Stimulated activated effector memory CD8-positive, alpha-beta T cell treated with anti-CD3 and anti-CD28 coated beads, Interleukin-12 subunit alpha, Interleukin-12 subunit beta, amount 100 ng/mL, for 72 hours (primary cell): ENCODE data around the gene SPTBN5.

Source experiments
- ATAC-seq: fragments of 150-1000 bp; cut with Tn5 transposase; 2 replicates; pipeline ENCODE4 v1.10.0; 2021
- DNase-seq, 2 donors: peaks; one replicate each; pipeline ENCODE4 v3.0.0; 2021 to 2022; ENCODE audit warnings: low spot score in 2 of 2
- H3K27ac Mint-ChIP-seq: one replicate; pipeline ENCODE4 v1.8.0; 2022; ENCODE audit warnings: mild to moderate bottlenecking, mixed read lengths
- H3K36me3 Mint-ChIP-seq: one replicate; pipeline ENCODE4 v1.8.0; 2022; ENCODE audit warnings: mild to moderate bottlenecking, mixed read lengths
- H3K4me1 Mint-ChIP-seq: one replicate; pipeline ENCODE4 v1.8.0; 2022; ENCODE audit warnings: mixed read lengths
- H3K4me3 Mint-ChIP-seq: one replicate; pipeline ENCODE4 v1.8.0; 2022; ENCODE audit warnings: mild to moderate bottlenecking, mixed read lengths
- H3K9me3 Mint-ChIP-seq: one replicate; pipeline ENCODE4 v1.8.0; 2022; ENCODE audit warnings: mixed read lengths

Gene SPTBN5

GRCh38 chr15:41858756-41859155 is 35.1 kb downstream of the SPTBN5 start:
- no peak overlapping the region for H3K27ac Mint-ChIP-seq

GRCh38 chr15:41857316-41857715 is 36.5 kb downstream of the SPTBN5 start:
- Mint-ChIP-seq H3K27ac (no peak overlapping the region), H3K4me3 (no peak overlapping the region), H3K9me3 (no peaks in the 10 kb centered on the region), H3K36me3 (no peaks in the 10 kb centered on the region), H3K4me1 (no peaks in the 10 kb centered on the region)
- DNase-seq (no peak), ATAC-seq (no peak)

More at GRCh38 chr15:41858756-41859155, 35.1 kb downstream of the SPTBN5 start:
- Mint-ChIP-seq H3K4me3 (no peak overlapping the region), H3K4me1 (peaks cover 5% of the 10 kb centered on the region), H3K9me3 (no peaks in the 10 kb centered on the region), H3K36me3 (no peaks in the 10 kb centered on the region)
- ATAC-seq: no peak
- DNase-seq: no peak

GRCh38 chr15:41856716-41857115 is 37.1 kb downstream of the SPTBN5 start:
- Mint-ChIP-seq H3K36me3 (no peaks in the 10 kb centered on the region), H3K27ac (no peak overlapping the region), H3K4me1 (no peaks in the 10 kb centered on the region), H3K9me3 (no peaks in the 10 kb centered on the region), H3K4me3 (no peak overlapping the region)
- no peak for DNase-seq
- ATAC-seq: no peak

GRCh38 chr15:41856262-41856661 is 37.6 kb downstream of the SPTBN5 start:
- no peak for ATAC-seq

GRCh38 chr15:41855261-41855961 is 38.4 kb downstream of the SPTBN5 start:
- Mint-ChIP-seq H3K4me1 (peaks cover 5% of the 10 kb centered on the region), H3K9me3 (no peaks in the 10 kb centered on the region), H3K27ac (no peak overlapping the region), H3K36me3 (no peaks in the 10 kb centered on the region), H3K4me3 (no peak overlapping the region)
- ATAC-seq: no peak
- no peak for DNase-seq

More at GRCh38 chr15:41856262-41856661, 37.6 kb downstream of the SPTBN5 start:
- no peaks in the 10 kb centered on the region for H3K36me3 Mint-ChIP-seq
- no peak for DNase-seq
- H3K27ac Mint-ChIP-seq: no peak overlapping the region
- peaks cover under 1% of the 10 kb centered on the region for H3K4me1 Mint-ChIP-seq
- H3K4me3 Mint-ChIP-seq: no peak overlapping the region
- no peaks in the 10 kb centered on the region for H3K9me3 Mint-ChIP-seq

GRCh38 chr15:41854443-41854842 is 39.4 kb downstream of the SPTBN5 start:
- Mint-ChIP-seq H3K27ac (peak overlapping the region; percentile 29), H3K4me3 (no peak overlapping the region), H3K36me3 (no peaks in the 10 kb centered on the region), H3K9me3 (no peaks in the 10 kb centered on the region), H3K4me1 (peaks cover 5% of the 10 kb centered on the region)
- ATAC-seq: no peak
- no peak for DNase-seq

GRCh38 chr15:41853831-41854230 is 40.0 kb downstream of the SPTBN5 start:
- ATAC-seq: no peak
- Mint-ChIP-seq H3K9me3 (no peaks in the 10 kb centered on the region), H3K27ac (no peak overlapping the region), H3K4me1 (peaks cover 11% of the 10 kb centered on the region), H3K4me3 (no peak overlapping the region), H3K36me3 (no peaks in the 10 kb centered on the region)
- no peak for DNase-seq

- Mint-ChIP-seq H3K4me3 (no peak overlapping the region), H3K27ac (no peak overlapping the region), H3K36me3 (no peaks in the 10 kb centered on the region), H3K4me1 (peaks cover 19% of the 10 kb centered on the region), H3K9me3 (no peaks in the 10 kb centered on the region)
- no peak for DNase-seq
- ATAC-seq: no peak
Measured at GRCh38 chr15:41852736-41853590, 40.9 kb downstream of the SPTBN5 start.

GRCh38 chr15:41851755-41852370 is 42.0 kb downstream of the SPTBN5 start:
- Mint-ChIP-seq H3K36me3 (peaks cover 4% of the 10 kb centered on the region), H3K27ac (no peak overlapping the region), H3K4me1 (peaks cover 19% of the 10 kb centered on the region), H3K4me3 (no peak overlapping the region), H3K9me3 (no peaks in the 10 kb centered on the region)
- DNase-seq (no peak), ATAC-seq (no peak)

- H3K27ac Mint-ChIP-seq: peak overlapping the region; percentile 29
- H3K9me3 Mint-ChIP-seq: no peaks in the 10 kb centered on the region
- no peak for ATAC-seq
- DNase-seq: no peak
- no peak overlapping the region for H3K4me3 Mint-ChIP-seq
- H3K4me1 Mint-ChIP-seq: peaks cover 19% of the 10 kb centered on the region
- peaks cover 4% of the 10 kb centered on the region for H3K36me3 Mint-ChIP-seq
Measured at GRCh38 chr15:41851167-41851523, 42.7 kb downstream of the SPTBN5 start.

- H3K4me3 Mint-ChIP-seq: no peak overlapping the region
- H3K4me1 Mint-ChIP-seq: peaks cover 19% of the 10 kb centered on the region
- no peak for DNase-seq
- H3K36me3 Mint-ChIP-seq: peaks cover 4% of the 10 kb centered on the region
- no peaks in the 10 kb centered on the region for H3K9me3 Mint-ChIP-seq
- no peak for ATAC-seq
- peak overlapping the region; percentile 29 for H3K27ac Mint-ChIP-seq
Measured at GRCh38 chr15:41850482-41851166, 43.2 kb downstream of the SPTBN5 start.

GRCh38 chr15:41849861-41850260 is 44.0 kb downstream of the SPTBN5 start:
- Mint-ChIP-seq H3K27ac (no peak overlapping the region), H3K4me3 (no peak overlapping the region), H3K36me3 (peaks cover 4% of the 10 kb centered on the region), H3K9me3 (no peaks in the 10 kb centered on the region), H3K4me1 (peaks cover 19% of the 10 kb centered on the region)
- ATAC-seq: no peak
- no peak for DNase-seq

- DNase-seq (no peak), ATAC-seq (no peak)
- peak overlapping the region; percentile 85 for H3K27ac Mint-ChIP-seq
- H3K9me3 Mint-ChIP-seq: no peaks in the 10 kb centered on the region
- peaks cover 4% of the 10 kb centered on the region for H3K36me3 Mint-ChIP-seq
- no peak overlapping the region for H3K4me3 Mint-ChIP-seq
- H3K4me1 Mint-ChIP-seq: peaks cover 19% of the 10 kb centered on the region
Measured at GRCh38 chr15:41849204-41849603, 44.6 kb downstream of the SPTBN5 start.

GRCh38 chr15:41848631-41849030 is 45.2 kb downstream of the SPTBN5 start:
- ATAC-seq: peak; percentile 79
- no peak overlapping the region for H3K4me3 Mint-ChIP-seq
- DNase-seq: peak; percentile 12 to 56
- H3K9me3 Mint-ChIP-seq: no peaks in the 10 kb centered on the region
- peaks cover 5% of the 10 kb centered on the region for H3K36me3 Mint-ChIP-seq
- peaks cover 19% of the 10 kb centered on the region for H3K4me1 Mint-ChIP-seq
- peak overlapping the region; percentile 85 for H3K27ac Mint-ChIP-seq

GRCh38 chr15:41847981-41848380 is 45.9 kb downstream of the SPTBN5 start:
- H3K36me3 Mint-ChIP-seq: peaks cover 10% of the 10 kb centered on the region
- ATAC-seq: no peak
- no peak overlapping the region for H3K4me3 Mint-ChIP-seq

More at GRCh38 chr15:41847981-41848380, 45.9 kb downstream of the SPTBN5 start:
- peak overlapping the region; percentile 85 for H3K27ac Mint-ChIP-seq
- peaks cover 19% of the 10 kb centered on the region for H3K4me1 Mint-ChIP-seq
- no peak for DNase-seq
- H3K9me3 Mint-ChIP-seq: no peaks in the 10 kb centered on the region
